Activated CD4-positive, alpha-beta T cell treated with anti-CD3 and anti-CD28 coated beads, Interleukin-2, amount 50 U/mL, for 16 hours (primary cell): ENCODE data around the gene SUSD4.
"Not testable (repeated sequence)": the region's sequence is repeated elsewhere in the genome, so short reads cannot be mapped to it uniquely, and the experiment has no call there.

Experiments
- DNase-seq: peaks from one replicate; pipeline ENCODE4 v3.0.0-alpha.2; 2020

SUSD4 gene

GRCh38 chr1:223363856-223364684 is at the start of gene SUSD4:
SUSD4 (minus strand) TSS chr1:223364176; CDS start chr1:223363425, 751 bp downstream.
- DNase-seq, result peak; percentile 42

- DNase-seq, result no peak
These were observed 49.2 kb upstream of the SUSD4 start for GRCh38 chr1:223413216-223413615.

DNA sequence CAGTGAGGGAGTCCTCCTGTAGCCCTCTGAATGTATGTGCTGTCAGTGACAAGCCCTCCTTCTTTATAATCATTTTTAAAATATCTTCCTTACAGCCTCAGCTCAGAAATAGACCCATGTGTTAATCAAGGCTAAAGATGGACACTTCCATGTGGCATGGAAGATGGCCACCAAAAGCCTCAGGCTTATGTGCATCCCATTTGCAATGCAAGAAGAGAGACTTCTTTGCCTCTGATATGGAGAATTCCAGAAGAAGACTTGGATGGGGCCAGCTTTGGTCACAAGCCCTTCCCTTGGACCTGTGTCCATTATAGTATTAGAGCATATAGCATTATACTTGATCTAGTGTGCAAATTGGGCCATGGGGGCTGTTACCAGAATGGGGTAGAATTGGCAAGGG is 47.7 kb upstream of the SUSD4 start:
- no peak for DNase-seq

DNA sequence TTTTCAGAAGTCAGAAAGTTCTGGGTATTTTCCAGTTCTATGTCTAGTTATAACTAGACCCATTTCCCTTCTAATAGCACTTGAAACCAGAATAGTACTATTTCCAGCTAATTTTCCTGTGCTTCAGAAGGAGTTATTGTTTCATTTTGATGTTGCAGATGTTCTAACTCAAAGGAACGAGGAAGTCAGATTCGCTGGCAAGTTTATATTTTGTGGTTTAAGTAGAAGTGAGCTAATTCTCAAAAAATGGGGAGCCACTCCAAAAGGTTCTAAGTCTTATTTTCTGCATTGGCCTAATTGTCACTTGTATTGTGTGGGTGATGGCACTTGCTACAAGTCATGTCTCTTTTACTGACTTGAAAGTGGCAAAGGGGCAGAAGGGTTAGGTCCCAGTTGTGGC is 47.3 kb upstream of the SUSD4 start:
- no peak for DNase-seq

DNA sequence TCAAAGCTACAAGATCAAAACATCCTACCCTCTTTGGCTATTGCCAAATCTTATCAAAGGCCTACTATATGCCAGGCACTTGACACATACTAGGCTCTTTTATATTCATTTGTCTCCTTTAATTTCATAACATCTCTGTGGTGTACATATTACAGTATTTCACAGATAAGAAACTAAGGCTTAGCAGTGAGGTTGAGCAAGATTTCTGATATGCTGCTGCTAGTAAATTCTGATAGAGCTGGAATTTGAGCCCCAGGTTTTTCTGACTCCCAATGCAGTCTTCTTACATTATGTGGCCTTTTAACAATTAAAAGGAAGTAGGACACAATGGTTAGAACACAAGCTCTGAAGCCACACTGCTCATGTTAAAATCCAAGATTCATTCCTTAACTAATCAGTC is 46.1 kb upstream of the SUSD4 start:
- no peak for DNase-seq

GRCh38 chr1:223405507-223405906 is 41.5 kb upstream of the SUSD4 start:
- DNase-seq, result no peak

DNA sequence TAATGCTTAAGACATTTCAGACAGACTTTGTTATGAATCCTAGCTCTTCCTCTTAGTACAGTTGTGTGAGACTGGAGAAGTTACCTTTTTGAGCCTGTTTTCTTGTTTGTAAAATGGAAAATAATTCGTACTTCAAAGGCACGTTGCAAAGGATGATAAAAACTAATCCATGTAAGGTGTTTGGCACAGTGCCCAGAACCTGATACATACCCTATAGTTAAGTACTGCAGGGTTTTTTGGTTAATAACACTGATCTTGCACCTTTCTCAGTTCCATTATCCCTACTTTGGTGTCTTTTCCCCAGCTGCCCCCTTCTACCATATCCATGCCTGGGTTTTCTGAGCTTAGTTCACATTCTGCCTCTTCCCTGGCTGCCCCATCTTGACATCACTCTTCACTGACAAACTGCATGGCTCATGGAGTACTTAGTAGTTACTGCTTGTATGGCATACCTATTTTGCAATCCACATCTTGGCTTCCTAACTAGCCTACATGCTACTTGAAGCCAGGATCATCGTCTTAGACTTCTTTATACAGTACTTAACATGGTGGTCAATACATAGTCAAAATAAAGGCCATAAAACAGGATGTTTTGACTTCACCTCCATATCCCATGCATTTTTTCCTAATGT is 39.3 kb upstream of the SUSD4 start:
- no peak for DNase-seq

- no peak for DNase-seq
These were observed 38.8 kb upstream of the SUSD4 start for GRCh38 chr1:223402790-223403142.

- no peak for DNase-seq
These were observed 38.2 kb upstream of the SUSD4 start for GRCh38 chr1:223401873-223402789.

- not testable (repeated sequence) for DNase-seq
These were observed 35.4 kb upstream of the SUSD4 start for GRCh38 chr1:223399393-223399792.

DNA sequence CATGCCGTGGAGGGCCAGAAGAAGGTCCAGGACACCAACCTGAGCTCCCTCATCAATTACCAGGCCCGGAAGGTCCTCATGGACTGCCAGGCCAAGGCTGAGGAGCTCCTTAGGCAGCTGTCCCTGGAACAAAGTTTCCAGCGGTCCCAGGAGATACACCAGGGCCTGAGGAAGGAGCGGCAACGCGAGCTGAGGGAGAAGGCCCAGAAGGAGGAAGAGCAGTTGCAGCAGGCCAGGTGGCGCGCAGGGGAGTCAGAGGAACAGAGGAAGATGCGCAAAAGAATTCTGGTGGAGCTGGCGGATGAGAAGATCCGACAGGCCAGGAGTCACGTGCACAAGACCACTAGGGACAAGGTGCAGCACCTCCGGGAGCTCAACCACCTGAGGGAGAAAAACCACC is 30.7 kb upstream of the SUSD4 start:
- no peak for DNase-seq

- DNase-seq, result no peak
These were observed 30.3 kb upstream of the SUSD4 start for GRCh38 chr1:223394242-223394641.

DNA sequence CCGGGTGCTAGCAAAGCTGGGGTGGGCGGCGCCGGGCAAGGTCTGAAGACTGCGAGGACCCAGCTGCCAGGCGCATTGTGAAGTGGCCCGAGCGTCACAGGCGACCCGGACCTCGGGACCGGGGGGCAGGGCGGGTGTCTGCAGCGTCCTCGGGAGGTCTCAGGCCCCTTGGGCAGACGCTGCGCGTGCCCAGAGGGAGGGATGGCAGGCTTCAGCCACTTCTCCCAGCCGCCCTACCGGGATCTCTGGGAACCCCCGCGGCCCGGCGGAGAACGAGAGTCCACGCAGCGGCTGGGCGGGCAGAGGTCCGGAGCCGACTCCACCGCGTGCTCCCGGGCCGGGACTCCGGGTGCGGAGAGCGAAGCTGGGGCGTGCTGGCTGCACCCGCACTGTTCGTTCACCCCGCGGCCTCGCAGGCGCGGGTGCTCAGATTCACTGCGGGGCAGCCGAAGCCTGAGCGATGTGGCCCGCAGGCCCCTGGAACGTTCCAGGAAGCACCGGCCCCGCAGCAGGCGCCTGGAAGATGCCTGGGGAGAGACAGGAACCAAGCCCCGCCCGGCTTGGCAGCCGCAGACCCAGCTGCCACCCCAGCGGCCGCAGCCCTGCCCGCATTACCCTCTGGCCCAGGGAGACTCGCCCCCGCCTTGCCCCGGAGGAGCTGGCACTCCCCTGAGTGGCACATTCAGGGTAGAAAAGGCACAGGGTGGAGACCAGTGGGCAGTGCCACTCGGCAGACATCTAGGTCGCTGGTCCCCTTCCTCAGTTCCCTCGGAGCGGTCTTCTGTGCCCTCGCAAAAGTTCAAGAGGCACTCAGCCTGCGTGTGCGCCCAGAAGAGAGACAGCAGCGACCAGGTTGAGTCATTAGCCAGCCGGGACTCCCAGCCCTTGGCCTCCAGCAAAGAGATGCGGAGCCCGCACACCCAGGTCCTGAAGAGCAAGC is 29.6 kb upstream of the SUSD4 start, which contains the start of gene CCDC185:
Gene CCDC185, plus strand, starts transcription at position 141 of the 940 bp plus-strand sequence. Its CDS starts 61 bp downstream, at position 202.
- no peak for DNase-seq

- DNase-seq, result no peak
These were observed 26.6 kb upstream of the SUSD4 start for GRCh38 chr1:223390618-223391017.

- DNase-seq, result no peak
These were observed 22.0 kb upstream of the SUSD4 start for GRCh38 chr1:223386013-223386412.

- DNase-seq, result no peak
These were observed 14.8 kb upstream of the SUSD4 start for GRCh38 chr1:223378754-223379153.

DNA sequence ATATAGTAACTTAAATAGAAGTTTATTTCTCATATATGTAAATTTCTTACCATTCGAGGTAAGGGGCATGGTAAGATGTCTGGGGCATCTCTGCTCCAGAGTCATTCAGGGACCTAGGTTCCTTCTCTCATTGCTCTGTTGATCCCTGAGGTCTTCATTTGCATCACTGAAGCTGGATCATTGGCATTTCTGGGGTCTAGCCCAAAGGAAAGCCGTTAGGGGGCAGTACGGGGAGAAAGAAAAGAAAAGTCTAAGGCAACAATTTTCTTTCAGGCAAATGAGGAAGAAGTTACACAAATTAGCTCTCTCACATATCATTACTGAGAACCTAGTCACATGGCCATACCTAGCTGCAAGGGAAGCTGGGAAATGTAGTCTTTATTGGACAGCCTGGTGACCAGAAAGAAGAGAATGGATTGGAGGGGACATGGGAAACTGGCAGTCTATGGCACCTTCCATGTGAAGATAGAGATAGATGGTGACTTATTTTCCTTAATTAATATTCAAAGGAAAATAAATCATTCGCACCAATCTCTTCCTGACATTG is 10.2 kb upstream of the SUSD4 start:
- no peak for DNase-seq

- peak; percentile 14 for DNase-seq
These were observed 858 bp upstream of the SUSD4 start for GRCh38 chr1:223364685-223365382.

DNA sequence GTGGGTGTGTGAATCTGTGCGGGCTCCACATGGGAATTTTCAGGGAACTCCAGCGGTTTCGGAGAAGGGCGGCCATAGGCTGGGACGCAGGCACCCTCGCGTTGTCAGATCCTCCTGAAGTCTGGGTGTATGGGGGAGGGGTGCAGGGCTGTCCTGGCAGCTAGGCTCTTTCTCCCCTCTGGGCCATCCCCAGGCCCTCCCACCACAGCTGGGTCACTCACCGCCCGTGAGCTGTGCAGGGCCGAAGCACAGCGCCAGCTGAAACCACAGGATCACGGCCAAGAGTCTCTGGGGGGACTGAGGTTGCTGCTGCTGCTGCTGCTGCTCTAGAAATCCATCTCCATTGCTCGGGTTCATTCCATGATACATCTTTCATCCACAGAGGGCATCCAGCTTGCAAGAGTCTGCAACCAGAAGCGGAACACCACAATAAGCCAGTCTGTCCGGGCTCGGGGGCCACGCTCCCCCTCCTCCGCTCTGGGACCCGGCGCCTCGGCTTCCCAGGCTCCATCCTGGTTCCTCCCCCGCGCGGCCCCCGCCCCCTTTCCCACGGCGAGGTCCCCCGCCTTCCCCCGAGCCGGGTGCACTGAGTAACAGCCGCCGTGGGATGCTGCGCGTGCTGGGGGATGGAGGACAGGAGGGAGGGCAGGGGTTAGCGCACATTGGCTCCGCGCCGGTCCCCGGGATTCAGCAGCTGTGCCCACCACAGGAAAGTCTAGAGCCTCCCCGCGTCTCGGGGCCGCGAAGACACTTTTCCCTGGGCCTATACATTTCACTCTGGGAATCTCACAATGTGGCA is 720 bp downstream of the SUSD4 start:
- DNase-seq, result no peak

- no peak for DNase-seq
These were observed 5.2 kb downstream of the SUSD4 start for GRCh38 chr1:223358826-223359225.
